ENCODE measurements around the gene RGS7.

RGS7 gene

DNA sequence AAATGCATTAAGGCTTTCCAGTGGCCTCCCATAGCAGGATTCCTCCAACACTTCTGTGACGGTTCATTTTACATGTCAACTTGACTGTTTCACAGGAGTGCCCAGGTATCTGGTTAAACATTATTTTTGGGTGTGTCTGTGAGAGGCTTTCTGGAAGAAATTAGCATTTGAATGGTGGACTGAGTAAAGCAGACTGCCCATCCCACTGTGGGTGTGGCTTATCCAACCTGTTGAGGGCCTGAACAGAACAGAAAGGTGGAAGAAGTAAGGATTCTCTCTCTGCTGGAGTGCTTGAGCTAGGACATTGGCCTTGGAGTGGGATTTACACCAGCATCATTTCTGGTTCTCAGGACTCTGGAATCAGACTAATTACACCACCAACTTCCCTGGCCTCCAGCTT lies 85.6 kb downstream of the RGS7 start:
- no peak for DNase-seq (ENCODE audit: extremely low read depth, low read depth)
- TF ChIP-seq, protein P1, sequence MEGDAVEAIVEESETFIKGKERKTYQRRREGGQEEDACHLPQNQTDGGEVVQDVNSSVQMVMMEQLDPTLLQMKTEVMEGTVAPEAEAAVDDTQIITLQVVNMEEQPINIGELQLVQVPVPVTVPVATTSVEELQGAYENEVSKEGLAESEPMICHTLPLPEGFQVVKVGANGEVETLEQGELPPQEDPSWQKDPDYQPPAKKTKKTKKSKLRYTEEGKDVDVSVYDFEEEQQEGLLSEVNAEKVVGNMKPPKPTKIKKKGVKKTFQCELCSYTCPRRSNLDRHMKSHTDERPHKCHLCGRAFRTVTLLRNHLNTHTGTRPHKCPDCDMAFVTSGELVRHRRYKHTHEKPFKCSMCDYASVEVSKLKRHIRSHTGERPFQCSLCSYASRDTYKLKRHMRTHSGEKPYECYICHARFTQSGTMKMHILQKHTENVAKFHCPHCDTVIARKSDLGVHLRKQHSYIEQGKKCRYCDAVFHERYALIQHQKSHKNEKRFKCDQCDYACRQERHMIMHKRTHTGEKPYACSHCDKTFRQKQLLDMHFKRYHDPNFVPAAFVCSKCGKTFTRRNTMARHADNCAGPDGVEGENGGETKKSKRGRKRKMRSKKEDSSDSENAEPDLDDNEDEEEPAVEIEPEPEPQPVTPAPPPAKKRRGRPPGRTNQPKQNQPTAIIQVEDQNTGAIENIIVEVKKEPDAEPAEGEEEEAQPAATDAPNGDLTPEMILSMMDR (IDR thresholded peaks at IDR 0.05; ENCODE audit: low read depth, low read length) = no peak

DNA sequence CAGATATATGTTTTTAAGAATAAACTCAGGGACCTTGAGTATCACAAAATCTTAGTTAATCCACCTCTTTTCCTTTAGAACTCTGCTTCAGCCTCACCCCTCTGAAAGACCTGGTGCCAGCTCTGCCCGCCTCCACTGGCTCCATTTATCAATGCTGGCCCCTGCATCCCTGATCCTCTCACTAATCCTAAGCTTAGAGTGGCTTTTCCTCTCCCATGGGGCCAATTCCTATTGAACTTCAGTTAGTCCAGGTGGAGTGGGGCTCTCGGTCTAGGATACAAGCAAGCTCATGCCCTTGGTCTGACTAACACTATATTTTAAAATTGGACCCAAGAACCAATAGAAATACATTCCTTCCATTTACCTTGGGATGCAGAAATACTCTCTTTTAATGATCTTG lies 87.0 kb downstream of the RGS7 start:
- TF ChIP-seq, protein P1 (IDR thresholded peaks at IDR 0.05; ENCODE audit: low read depth, low read length) = no peak
- DNase-seq (ENCODE audit: extremely low read depth, low read depth) = no peak

DNA sequence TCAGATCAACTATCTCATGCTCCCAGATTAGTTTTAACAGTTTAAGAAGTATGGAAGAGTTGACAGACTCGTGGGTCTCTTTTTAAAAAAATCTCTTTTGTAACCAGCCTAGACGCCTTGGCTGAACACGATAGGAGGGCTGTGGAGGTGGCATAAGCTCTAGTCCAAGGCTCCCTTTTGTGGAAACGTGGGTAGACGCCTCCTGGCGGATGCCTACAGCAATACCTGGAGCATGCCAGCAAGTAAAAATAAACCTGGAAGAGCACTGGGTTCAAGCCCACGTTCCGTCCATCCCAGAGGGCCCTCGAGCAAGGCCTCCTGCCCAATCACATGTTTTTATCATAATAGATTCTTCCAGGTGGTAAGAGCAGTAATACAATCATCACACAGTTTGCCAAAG lies 87.9 kb downstream of the RGS7 start:
- TF ChIP-seq, protein P1 (IDR thresholded peaks at IDR 0.05; ENCODE audit: low read depth, low read length) = no peak
- no peak for DNase-seq (ENCODE audit: extremely low read depth, low read depth)

- no peak for DNase-seq (ENCODE audit: extremely low read depth, low read depth)
- TF ChIP-seq, protein P1 (IDR thresholded peaks at IDR 0.05; ENCODE audit: low read depth, low read length) = no peak
Measured at GRCh38 chr1:241266121-241266520, 90.9 kb downstream of the RGS7 start.

DNA sequence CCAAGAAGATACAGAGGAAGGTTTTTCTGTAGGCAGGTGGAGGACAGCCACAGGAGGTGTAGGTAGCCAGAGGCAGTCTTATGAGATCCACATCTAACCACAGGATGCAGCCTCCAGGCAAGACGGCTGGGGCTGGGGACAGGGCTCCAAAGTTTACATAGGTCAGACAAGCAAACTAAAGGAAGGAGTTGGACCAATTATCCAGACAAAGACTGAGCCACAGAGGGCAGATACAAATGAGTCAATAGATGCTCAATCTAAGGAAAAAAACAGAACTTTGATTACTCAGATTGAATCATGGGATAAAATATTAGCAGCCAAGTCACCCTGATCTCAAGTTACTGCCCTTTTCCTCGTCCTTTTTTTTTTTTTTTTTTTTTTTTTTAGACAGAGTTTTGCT lies 91.6 kb downstream of the RGS7 start:
- TF ChIP-seq, protein P1 (IDR thresholded peaks at IDR 0.05; ENCODE audit: low read depth, low read length) = no peak
- DNase-seq (ENCODE audit: extremely low read depth, low read depth) = no peak

DNA sequence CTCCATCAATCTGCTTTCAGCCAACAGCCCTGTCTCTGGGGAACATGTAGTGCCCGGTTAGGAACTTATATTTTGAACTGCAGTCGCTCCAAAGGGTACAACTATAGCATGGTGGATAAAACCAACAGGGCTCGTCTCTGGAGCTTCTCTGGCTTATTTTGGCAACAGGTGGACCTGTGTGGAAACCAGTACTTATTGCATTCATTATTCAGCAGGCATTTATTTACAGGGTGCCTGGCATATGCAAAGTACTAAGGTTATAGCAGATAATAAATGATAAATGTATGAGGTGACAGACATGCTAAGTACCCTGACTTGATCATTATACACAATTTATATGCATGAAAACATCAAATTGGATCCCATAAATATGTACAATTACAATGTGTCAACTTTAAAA lies 93.7 kb downstream of the RGS7 start:
- no peak for DNase-seq (ENCODE audit: extremely low read depth, low read depth)
- TF ChIP-seq, protein P1 (IDR thresholded peaks at IDR 0.05; ENCODE audit: low read depth, low read length) = no peak

- DNase-seq (ENCODE audit: extremely low read depth, low read depth) = no peak
- TF ChIP-seq, protein P1 (IDR thresholded peaks at IDR 0.05; ENCODE audit: low read depth, low read length) = no peak
Measured at GRCh38 chr1:241253471-241253870, 103.5 kb downstream of the RGS7 start.
